ENCODE measurements around the gene AGBL3. TPM values are rescaled to one million over a fixed set of nuclear protein-coding genes. Genes with fewer than 3 reads are reported as not detected.

Gene AGBL3
- total and polyA plus RNA-seq, 9 of the 15 experiments (the other 6 are each of a cell fraction or from before 2014, with no cell fraction given), result 0.54 to 2.9 (median 1.7) TPM

- Histone ChIP-seq H3K9ac (ENCODE audit: insufficient read depth in 1 of 2, low read depth in 2 of 2, low read length in 2 of 2) (no peak overlapping the region), H3K27ac (ENCODE audit: extremely low read depth, low read depth, low read length) (no peak overlapping the region), H3K4me2 (ENCODE audit: insufficient read depth, low read length) (no peak overlapping the region), H3K79me2 (ENCODE audit: control insufficient read depth, insufficient read depth, low read length) (peaks cover 6% of the 10 kb centered on the region), H3K27me3 (ENCODE audit: control insufficient read depth in 2 of 2, insufficient read depth in 2 of 2, low read length in 2 of 2) (no peaks in the 10 kb centered on the region), H3K9me3 (replicated peaks; ENCODE audit: control insufficient read depth, insufficient read depth, low read depth, low read length) (no peaks in the 10 kb centered on the region), H3K9me1 (ENCODE audit: control insufficient read depth, insufficient read depth, low read length) (no peaks in the 10 kb centered on the region), H2AFZ (ENCODE audit: low read depth, low read length) (no peak overlapping the region), H3K36me3 (ENCODE audit: control insufficient read depth, insufficient read depth, low read length) (no peaks in the 10 kb centered on the region), H3K4me1 (replicated peaks in 1 of 2; ENCODE audit: control insufficient read depth in 2 of 2, insufficient read depth in 2 of 2, low read length in 2 of 2) (peaks cover 0 to 10% of the 10 kb centered on the region in 2 experiments; a peak in 3 of 5 replicates), H4K20me1 (replicated peaks; ENCODE audit: control insufficient read depth, insufficient read depth, low read length) (no peaks in the 10 kb centered on the region), H3K4me3 (no peak overlapping the region)
- no peak for TF ChIP-seq MCM2 (IDR thresholded peaks at IDR 0.05; ENCODE audit: low read depth)
- TF ChIP-seq NR2C2 (CRISPR knock-in tag; IDR thresholded peaks at IDR 0.05), result no peak
- TF ChIP-seq NR2C2 (tag; IDR thresholded peaks at IDR 0.05), result no peak
- TF ChIP-seq NFXL1 (CRISPR knock-in tag; IDR thresholded peaks at IDR 0.05), result no peak
- no peak for TF ChIP-seq THRAP3 (IDR thresholded peaks at IDR 0.05; ENCODE audit: borderline replicate concordance)
- no peak for TF ChIP-seq PHTF2 (CRISPR knock-in tag; IDR thresholded peaks at IDR 0.05)
- TF ChIP-seq ZBTB9 (CRISPR knock-in tag; IDR thresholded peaks at IDR 0.05), result no peak
- no peak for TF ChIP-seq NFE2L1 (tag; IDR thresholded peaks at IDR 0.05; ENCODE audit: borderline replicate concordance, low read depth)
- no peak for TF ChIP-seq CHD2 (IDR thresholded peaks at IDR 0.05; ENCODE audit: low read depth, low read length)
- TF ChIP-seq TBP (optimal IDR thresholded peaks at IDR 0.05; ENCODE audit: low read depth, low read length), result no peak
- ChIA-PET POLR2A (interaction anchor here (0.6 to 2.4 kb wide), 4 partner anchors 10 to 331 kb away, joined by 3 to 8 read pairs (median 4); no protein-coding TSS in a partner anchor), CTCF (ENCODE audit: low intra/inter-chr PET ratio) (interaction anchor here (0.7 kb wide), 1 partner anchor 50 kb away, joined by 3 read pairs; no protein-coding TSS in a partner anchor)
- BruUV-seq (replicated peaks), result no TSS peak
- ATAC-seq (no peak), FAIRE-seq (no peak), DNase-seq (ENCODE audit: extremely low read depth in 1 of 4, low spot score in 3 of 4) (no peak)
- 36% methylated on average over 7 of the region's 7 CpGs for WGBS (ENCODE audit: insufficient coverage, low coverage, missing lambda C conversion rate)
- in situ Hi-C loops (cut with MboI) (no loop called here), intact Hi-C loops (cut with micrococcal nuclease) (loop anchor here (5.0 to 10.0 kb wide), 4 partner anchors 300 to 543 kb away; partner anchors contain the start of gene BPGM)
Observed at GRCh38 chr7:135174941-135175340, 188.6 kb downstream of the AGBL3 start.
